OCI-LY3 (cell line): ENCODE measurements around the gene SERINC2.

ENCODE experiments used
- H2AFZ ChIP-seq: fragments of 200-600, 300-600 bp; shearing (Covaris generic); 2 replicates; pipeline ENCODE4 v1.6.0; 2014; ENCODE audit warnings: antibody characterized with exemption, low read depth, low read length
- H3K27ac ChIP-seq: fragments of 200-600, 300-600 bp; sonication (generic); 2 replicates; pipeline ENCODE4 v1.5.1; 2014; ENCODE audit warnings: mild to moderate bottlenecking, low read length, moderate library complexity, mixed read lengths
- H3K27me3 ChIP-seq: fragments of 200-600, 300-600 bp; sonication (generic); 2 replicates; pipeline ENCODE4 v1.6.1; 2014; ENCODE audit warnings: low read depth, low read length, mixed read lengths
- H3K36me3 ChIP-seq: fragments of 200-600, 300-600 bp; sonication (generic); replicated peaks from 2 replicates; pipeline ENCODE3; 2014; ENCODE audit warnings: low read depth, low read length, mixed read lengths
- H3K4me1 ChIP-seq: fragments of 300-600, 200-600 bp; sonication (generic); 2 replicates; pipeline ENCODE4 v1.6.1; 2014; ENCODE audit warnings: low read length, mixed read lengths
- H3K4me2 ChIP-seq: fragments of 200-600, 300-600 bp; sonication (generic); 2 replicates; pipeline ENCODE4 v1.6.1; 2014; ENCODE audit warnings: low read length, mixed read lengths
- H3K4me3 ChIP-seq: fragments of 300-600, 200-600 bp; sonication (generic); 2 replicates; pipeline ENCODE4 v1.5.1; 2014; ENCODE audit warnings: antibody characterized with exemption, mild to moderate bottlenecking, low read length, moderate library complexity
- H3K79me2 ChIP-seq: fragments of 300-600, 200-600 bp; shearing (Covaris generic); 2 replicates; pipeline ENCODE4 v1.6.1; 2014; ENCODE audit warnings: mild to moderate bottlenecking, low read length, mixed read lengths
- H3K9ac ChIP-seq: fragments of 300-600, 200-600 bp; shearing (Covaris generic); 2 replicates; pipeline ENCODE4 v1.6.0; 2014; ENCODE audit warnings: mild to moderate bottlenecking, low read length, moderate library complexity
- H3K9me3 ChIP-seq: fragments of 200-600, 300-600 bp; shearing (Covaris generic); 2 replicates; pipeline ENCODE4 v1.6.1; 2014; ENCODE audit warnings: low read length, mixed read lengths; ENCODE audit not compliant: insufficient read depth
- H4K20me1 ChIP-seq: fragments of 200-600, 300-600 bp; sonication (generic); 2 replicates; pipeline ENCODE4 v1.6.1; 2016; ENCODE audit warnings: low read length, mixed read lengths; ENCODE audit not compliant: insufficient read depth
- CTCF ChIP-seq: fragments of 200-600, 300-600 bp; sonication (generic); IDR thresholded peaks from 2 replicates; pipeline ENCODE4 v1.5.1; 2014; ENCODE audit warnings: antibody characterized with exemption, low read length, low read depth
- EZH2phosphoT487 ChIP-seq: fragments of 200-600 bp; shearing (Covaris generic); IDR thresholded peaks from 2 replicates; pipeline ENCODE4 v1.6.1; 2018; ENCODE audit warnings: antibody characterized with exemption, mixed run types, low read depth

The SERINC2 gene

GRCh38 chr1:31433396-31433930 is 20.4 kb downstream of the SERINC2 start:
- no peak overlapping the region for H2AFZ ChIP-seq
- no peaks in the 10 kb centered on the region for H3K9me3 ChIP-seq
- no peaks in the 10 kb centered on the region for H3K4me1 ChIP-seq
- TF ChIP-seq CTCF (no peak), EZH2phosphoT487 (no peak)
- H3K4me2 ChIP-seq = no peak overlapping the region
- no peaks in the 10 kb centered on the region for H3K36me3 ChIP-seq
- H3K27me3 ChIP-seq = no peaks in the 10 kb centered on the region
- H3K4me3 ChIP-seq = no peak overlapping the region
- no peaks in the 10 kb centered on the region for H4K20me1 ChIP-seq
- no peak overlapping the region for H3K27ac ChIP-seq
- H3K9ac ChIP-seq = no peak overlapping the region
- no peaks in the 10 kb centered on the region for H3K79me2 ChIP-seq

GRCh38 chr1:31434101-31434871 is 21.3 kb downstream of the SERINC2 start:
- no peak overlapping the region for H3K4me3 ChIP-seq

GRCh38 chr1:31434979-31435378 is 22.0 kb downstream of the SERINC2 start:
- TF ChIP-seq EZH2phosphoT487 (no peak), CTCF (no peak)
- Histone ChIP-seq H2AFZ (no peak overlapping the region), H3K9ac (no peak overlapping the region), H3K79me2 (no peaks in the 10 kb centered on the region), H3K4me3 (no peak overlapping the region), H3K4me2 (no peak overlapping the region), H3K27ac (no peak overlapping the region), H3K27me3 (no peaks in the 10 kb centered on the region), H3K4me1 (no peaks in the 10 kb centered on the region), H3K36me3 (no peaks in the 10 kb centered on the region), H3K9me3 (no peaks in the 10 kb centered on the region), H4K20me1 (no peaks in the 10 kb centered on the region)

More at GRCh38 chr1:31434101-31434871, 21.3 kb downstream of the SERINC2 start:
- no peak overlapping the region for H3K27ac ChIP-seq
- H2AFZ ChIP-seq = no peak overlapping the region
- H3K9me3 ChIP-seq = no peaks in the 10 kb centered on the region
- no peaks in the 10 kb centered on the region for H3K79me2 ChIP-seq
- TF ChIP-seq EZH2phosphoT487 = no peak
- TF ChIP-seq CTCF = no peak
- no peaks in the 10 kb centered on the region for H3K36me3 ChIP-seq
- no peaks in the 10 kb centered on the region for H3K27me3 ChIP-seq
- H3K9ac ChIP-seq = no peak overlapping the region
- no peaks in the 10 kb centered on the region for H3K4me1 ChIP-seq
- no peak overlapping the region for H3K4me2 ChIP-seq
- no peaks in the 10 kb centered on the region for H4K20me1 ChIP-seq

GRCh38 chr1:31435471-31436409 is 22.7 kb downstream of the SERINC2 start:
- Histone ChIP-seq H3K27me3 (no peaks in the 10 kb centered on the region), H3K9me3 (no peaks in the 10 kb centered on the region), H2AFZ (no peak overlapping the region), H3K4me3 (no peak overlapping the region), H3K79me2 (no peaks in the 10 kb centered on the region), H3K36me3 (no peaks in the 10 kb centered on the region), H3K9ac (no peak overlapping the region), H3K4me2 (no peak overlapping the region), H3K27ac (no peak overlapping the region), H3K4me1 (no peaks in the 10 kb centered on the region), H4K20me1 (no peaks in the 10 kb centered on the region)
- TF ChIP-seq CTCF (no peak), EZH2phosphoT487 (no peak)
